Measurements from ENCODE around the gene ZEB2.

Gene ZEB2

DNA sequence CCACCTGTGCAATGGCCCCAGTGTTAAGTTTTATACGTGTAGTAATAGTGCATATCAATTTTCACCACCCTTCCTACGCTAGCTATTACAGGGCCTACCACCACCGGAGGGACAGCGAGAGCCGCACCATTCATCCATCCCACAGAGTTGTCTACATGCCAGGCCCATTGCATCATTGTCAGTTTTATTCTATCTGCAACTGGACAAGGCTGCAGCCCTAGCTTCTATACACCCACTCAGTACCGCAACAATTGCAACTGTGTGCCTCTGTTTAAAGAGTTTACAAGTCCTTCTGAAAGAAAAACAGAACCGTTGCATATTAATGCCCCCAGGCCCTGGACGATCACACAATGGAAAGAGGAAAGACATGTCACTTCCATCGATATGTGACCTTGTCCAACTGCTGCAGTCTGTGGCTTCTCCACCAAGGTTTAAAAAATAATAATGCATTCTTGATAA, 58.6 kb downstream of the ZEB2 start:
- Histone ChIP-seq H3K4me3 (ENCODE audit: low read depth, low read length) (no peak overlapping the region), H3K4me1 (ENCODE audit: control insufficient read depth, insufficient read depth, low read length) (peaks cover 20% of the 10 kb centered on the region), H3K9me3 (ENCODE audit: control insufficient read depth, insufficient read depth, low read length) (no peaks in the 10 kb centered on the region), H3K9ac (ENCODE audit: low read depth, low read length) (no peak overlapping the region), H3K36me3 (ENCODE audit: control insufficient read depth, insufficient read depth, low read length) (no peaks in the 10 kb centered on the region), H3K27me3 (ENCODE audit: control insufficient read depth, insufficient read depth, low read length) (peaks cover 21% of the 10 kb centered on the region)

DNA sequence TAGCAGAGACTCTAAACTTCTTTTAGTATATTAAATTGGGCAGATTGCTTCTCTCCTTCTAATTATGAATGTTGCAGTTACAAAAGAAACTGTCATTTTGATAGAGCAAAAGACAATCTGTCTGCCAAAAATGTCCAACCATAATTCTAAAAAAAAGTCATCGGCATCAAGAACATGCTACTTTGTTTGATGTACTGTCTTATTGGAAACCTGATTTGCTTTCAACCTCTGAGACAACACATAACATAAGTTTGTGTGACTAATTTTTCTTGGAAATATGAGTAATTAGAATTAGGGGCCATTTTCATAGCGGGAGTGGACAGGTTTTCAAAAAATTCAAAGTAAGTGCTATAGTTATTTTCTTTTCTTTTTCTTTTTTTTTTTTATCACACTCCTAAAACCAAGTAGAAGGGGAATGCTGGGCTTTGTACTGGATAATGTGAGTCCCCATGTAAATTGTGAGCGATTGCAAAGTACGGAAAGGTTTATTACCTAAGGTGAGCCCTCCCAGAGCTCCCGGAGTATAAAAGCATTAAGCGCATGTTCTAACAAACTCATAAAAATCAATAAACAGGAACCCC, 59.1 kb downstream of the ZEB2 start:
- Histone ChIP-seq H3K4me1 (ENCODE audit: control insufficient read depth, insufficient read depth, low read length) (peaks cover 20% of the 10 kb centered on the region), H3K27me3 (ENCODE audit: control insufficient read depth, insufficient read depth, low read length) (peaks cover 24% of the 10 kb centered on the region), H3K36me3 (ENCODE audit: control insufficient read depth, insufficient read depth, low read length) (no peaks in the 10 kb centered on the region), H3K4me3 (ENCODE audit: low read depth, low read length) (no peak overlapping the region), H3K9me3 (ENCODE audit: control insufficient read depth, insufficient read depth, low read length) (no peaks in the 10 kb centered on the region), H3K9ac (ENCODE audit: low read depth, low read length) (no peak overlapping the region)

DNA sequence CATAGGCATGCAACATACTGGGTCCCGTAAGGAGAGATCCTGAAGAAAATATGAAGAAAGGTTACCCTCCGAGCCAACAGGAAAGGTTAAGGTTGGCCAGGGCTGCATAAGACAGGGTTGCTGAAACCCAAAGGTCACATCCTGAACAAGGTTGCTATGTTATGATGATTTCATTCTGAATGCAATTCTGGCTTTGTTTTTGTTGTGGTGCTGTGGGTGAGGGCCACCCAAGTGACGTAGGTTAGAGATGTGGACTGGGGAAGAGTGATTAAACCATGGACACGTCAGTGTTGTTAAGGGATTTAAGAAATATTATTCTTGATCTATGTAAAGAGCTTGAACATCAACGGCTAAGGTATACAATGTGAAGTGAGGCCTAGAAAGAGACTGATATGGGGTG, 60.0 kb downstream of the ZEB2 start:
- H3K9ac ChIP-seq (ENCODE audit: low read depth, low read length): no peak overlapping the region
- H3K4me1 ChIP-seq (ENCODE audit: control insufficient read depth, insufficient read depth, low read length): peaks cover 20% of the 10 kb centered on the region
- H3K9me3 ChIP-seq (ENCODE audit: control insufficient read depth, insufficient read depth, low read length): no peaks in the 10 kb centered on the region
- H3K36me3 ChIP-seq (ENCODE audit: control insufficient read depth, insufficient read depth, low read length): no peaks in the 10 kb centered on the region
- peaks cover 29% of the 10 kb centered on the region for H3K27me3 ChIP-seq (ENCODE audit: control insufficient read depth, insufficient read depth, low read length)
- no peak overlapping the region for H3K4me3 ChIP-seq (ENCODE audit: low read depth, low read length)

DNA sequence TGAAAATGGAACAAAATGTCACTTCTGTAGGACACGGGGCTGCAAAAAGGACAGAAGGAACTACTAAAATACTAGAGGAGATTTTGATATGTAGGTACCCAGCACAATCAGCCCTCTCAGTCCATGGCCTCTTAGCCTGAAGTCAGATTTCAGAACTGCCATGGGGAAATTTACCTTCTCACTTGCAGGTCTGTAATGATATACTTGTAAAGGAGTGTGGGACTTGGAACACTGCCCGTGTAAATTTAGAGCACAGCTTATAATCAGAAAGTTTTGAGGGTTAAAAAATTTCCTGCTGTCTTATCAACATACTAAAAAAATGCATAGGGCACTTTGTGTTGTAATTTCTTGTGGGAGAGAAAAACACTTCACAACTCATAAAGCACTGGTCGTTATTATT, 60.6 kb downstream of the ZEB2 start:
- Histone ChIP-seq H3K4me1 (ENCODE audit: control insufficient read depth, insufficient read depth, low read length) (peaks cover 20% of the 10 kb centered on the region), H3K4me3 (ENCODE audit: low read depth, low read length) (no peak overlapping the region), H3K27me3 (ENCODE audit: control insufficient read depth, insufficient read depth, low read length) (peaks cover 35% of the 10 kb centered on the region), H3K9ac (ENCODE audit: low read depth, low read length) (no peak overlapping the region), H3K36me3 (ENCODE audit: control insufficient read depth, insufficient read depth, low read length) (no peaks in the 10 kb centered on the region), H3K9me3 (ENCODE audit: control insufficient read depth, insufficient read depth, low read length) (no peaks in the 10 kb centered on the region)

DNA sequence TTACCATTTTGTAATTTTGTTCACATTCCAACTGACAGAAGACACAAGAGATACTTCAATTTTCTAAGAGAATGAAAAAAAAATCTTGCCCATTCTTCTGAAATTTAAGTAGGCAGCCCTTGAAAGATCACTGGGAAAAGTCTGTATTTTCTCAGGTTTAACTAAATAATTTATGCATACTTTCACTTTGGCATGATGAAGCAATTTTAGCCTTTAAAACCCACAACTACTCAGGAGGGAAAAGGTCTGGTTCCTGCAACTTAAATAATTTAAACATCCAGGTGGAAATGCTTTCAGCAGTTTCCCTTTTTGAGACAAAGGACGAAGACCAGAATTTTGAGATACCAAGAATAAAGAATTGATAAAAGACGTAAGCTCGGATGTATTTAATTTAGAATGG, 61.4 kb downstream of the ZEB2 start:
- H3K36me3 ChIP-seq (ENCODE audit: control insufficient read depth, insufficient read depth, low read length): no peaks in the 10 kb centered on the region
- H3K9ac ChIP-seq (ENCODE audit: low read depth, low read length): no peak overlapping the region
- H3K4me3 ChIP-seq (ENCODE audit: low read depth, low read length): no peak overlapping the region
- peaks cover 42% of the 10 kb centered on the region for H3K27me3 ChIP-seq (ENCODE audit: control insufficient read depth, insufficient read depth, low read length)
- H3K9me3 ChIP-seq (ENCODE audit: control insufficient read depth, insufficient read depth, low read length): no peaks in the 10 kb centered on the region
- H3K4me1 ChIP-seq (ENCODE audit: control insufficient read depth, insufficient read depth, low read length): peaks cover 23% of the 10 kb centered on the region

DNA sequence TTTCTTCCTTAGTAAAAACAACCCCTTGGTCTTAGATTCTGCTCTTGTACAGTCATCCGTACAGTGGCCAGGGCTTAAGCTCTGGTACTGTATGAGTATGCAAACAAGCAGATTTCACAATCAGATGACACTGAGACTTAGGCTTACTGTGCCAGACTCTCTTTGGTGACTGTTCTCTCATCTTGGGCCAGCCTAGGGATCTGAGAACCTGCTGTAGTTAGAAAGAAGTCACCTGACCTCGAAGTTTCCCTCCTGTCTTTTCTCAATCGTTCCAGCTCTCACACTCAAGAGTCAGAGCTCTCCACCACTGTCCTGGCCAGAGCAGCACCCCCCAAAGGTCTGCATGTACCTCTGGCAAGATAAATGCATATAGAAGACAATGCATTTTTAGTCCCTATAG, 63.2 kb downstream of the ZEB2 start:
- no peak overlapping the region for H3K9ac ChIP-seq (ENCODE audit: low read depth, low read length)

DNA sequence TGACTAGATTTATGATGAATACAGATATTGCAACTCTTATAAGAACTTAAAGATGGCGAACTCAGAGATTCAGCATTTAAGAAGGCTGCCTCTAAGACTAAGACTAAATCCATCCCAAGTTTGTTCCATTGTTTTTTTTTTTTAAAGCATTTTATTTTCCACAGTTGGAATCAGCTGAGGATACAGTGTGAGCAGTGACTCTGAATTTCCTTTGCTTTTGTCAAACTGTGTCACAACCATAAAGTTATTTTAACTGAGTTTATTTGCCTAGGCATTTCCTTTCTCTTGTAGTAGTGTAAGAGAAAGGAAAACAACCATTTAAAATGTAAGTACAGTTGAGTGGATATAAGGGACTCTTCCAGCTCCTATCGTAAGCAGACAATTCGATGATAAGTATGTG, 63.9 kb downstream of the ZEB2 start:
- Histone ChIP-seq H3K9me3 (ENCODE audit: control insufficient read depth, insufficient read depth, low read length) (no peaks in the 10 kb centered on the region), H3K27me3 (ENCODE audit: control insufficient read depth, insufficient read depth, low read length) (peaks cover 53% of the 10 kb centered on the region), H3K4me3 (ENCODE audit: low read depth, low read length) (no peak overlapping the region), H3K4me1 (ENCODE audit: control insufficient read depth, insufficient read depth, low read length) (peaks cover 36% of the 10 kb centered on the region), H3K36me3 (ENCODE audit: control insufficient read depth, insufficient read depth, low read length) (no peaks in the 10 kb centered on the region), H3K9ac (ENCODE audit: low read depth, low read length) (no peak overlapping the region)

More for the DNA sequence above, 63.2 kb downstream of the ZEB2 start:
- H3K4me3 ChIP-seq (ENCODE audit: low read depth, low read length): no peak overlapping the region
- no peaks in the 10 kb centered on the region for H3K9me3 ChIP-seq (ENCODE audit: control insufficient read depth, insufficient read depth, low read length)
- H3K4me1 ChIP-seq (ENCODE audit: control insufficient read depth, insufficient read depth, low read length): peaks cover 36% of the 10 kb centered on the region
- no peaks in the 10 kb centered on the region for H3K36me3 ChIP-seq (ENCODE audit: control insufficient read depth, insufficient read depth, low read length)
- peaks cover 53% of the 10 kb centered on the region for H3K27me3 ChIP-seq (ENCODE audit: control insufficient read depth, insufficient read depth, low read length)

DNA sequence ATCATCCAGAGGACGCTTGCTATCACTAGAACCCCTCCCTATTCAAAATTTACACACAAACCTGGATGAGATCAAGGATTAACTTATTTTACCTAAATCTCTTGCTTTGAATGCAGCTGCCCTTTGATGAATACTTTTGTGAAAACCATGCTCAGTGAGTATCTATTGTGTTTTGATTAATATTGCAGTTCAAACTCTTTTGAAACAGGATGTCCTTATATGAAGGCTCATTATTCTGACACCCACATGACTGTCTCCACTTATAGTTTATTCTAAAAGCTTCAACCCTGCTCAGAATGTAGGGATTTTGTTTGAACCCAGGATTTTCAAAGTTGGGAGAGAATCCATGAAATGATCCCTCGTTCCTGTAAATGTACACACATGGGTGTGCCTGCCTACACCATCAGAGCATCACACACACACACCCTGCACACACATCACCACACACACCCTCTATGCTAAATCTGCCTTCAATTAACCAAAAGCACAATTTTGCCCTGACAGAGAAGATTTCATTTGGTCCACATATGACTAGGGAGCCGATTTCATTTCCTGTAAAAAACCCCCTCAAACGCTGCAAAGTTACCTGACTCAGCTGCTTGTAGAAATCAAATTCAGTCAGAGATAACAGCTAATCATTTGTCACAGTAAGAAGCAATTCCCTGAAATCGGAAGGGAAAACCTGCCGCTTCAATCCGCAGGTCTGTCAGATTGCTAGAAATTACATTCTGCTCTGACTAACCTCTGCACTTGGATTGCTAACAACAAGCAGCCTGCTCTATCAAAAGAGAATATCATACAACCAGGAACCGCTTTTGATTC, 65.2 kb downstream of the ZEB2 start:
- no peaks in the 10 kb centered on the region for H3K9me3 ChIP-seq (ENCODE audit: control insufficient read depth, insufficient read depth, low read length)
- peaks cover 28% of the 10 kb centered on the region for H3K4me1 ChIP-seq (ENCODE audit: control insufficient read depth, insufficient read depth, low read length)
- no peak overlapping the region for H3K9ac ChIP-seq (ENCODE audit: low read depth, low read length)
- H3K27me3 ChIP-seq (ENCODE audit: control insufficient read depth, insufficient read depth, low read length): peaks cover 53% of the 10 kb centered on the region
- H3K4me3 ChIP-seq (ENCODE audit: low read depth, low read length): no peak overlapping the region
- no peaks in the 10 kb centered on the region for H3K36me3 ChIP-seq (ENCODE audit: control insufficient read depth, insufficient read depth, low read length)

DNA sequence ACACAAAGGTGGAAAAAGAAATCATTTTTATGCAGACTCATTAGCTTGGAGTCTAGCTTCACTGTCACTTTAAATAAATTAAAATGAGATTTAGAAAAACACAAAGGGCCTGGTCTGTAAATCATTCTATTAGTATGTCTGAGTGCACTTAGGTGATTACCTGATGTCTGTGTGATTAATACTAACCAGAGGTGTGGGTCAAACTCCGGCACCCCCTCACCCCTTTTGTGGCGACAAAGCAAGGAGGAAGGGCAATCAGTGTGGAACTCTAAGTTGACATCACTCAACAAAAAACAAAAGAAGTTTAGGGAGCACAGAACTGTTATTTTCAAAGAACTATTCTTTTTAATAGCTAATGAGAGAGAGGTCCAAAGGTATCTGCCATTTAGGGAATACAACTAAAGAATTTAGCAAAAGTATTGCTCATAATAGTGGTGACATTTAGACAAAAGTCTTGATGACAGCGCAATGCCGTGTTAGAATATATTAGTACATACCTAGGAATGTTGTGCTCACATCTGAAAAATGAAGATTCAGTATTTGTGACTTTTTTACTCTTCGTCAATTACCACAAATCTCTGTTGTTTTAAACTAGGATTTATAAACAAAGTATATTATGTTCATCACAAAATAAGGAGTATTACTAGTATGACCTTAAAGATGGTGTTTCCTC, 66.3 kb downstream of the ZEB2 start:
- Histone ChIP-seq H3K4me3 (ENCODE audit: low read depth, low read length) (no peak overlapping the region), H3K9ac (ENCODE audit: low read depth, low read length) (no peak overlapping the region), H3K27me3 (ENCODE audit: control insufficient read depth, insufficient read depth, low read length) (peaks cover 46% of the 10 kb centered on the region), H3K36me3 (ENCODE audit: control insufficient read depth, insufficient read depth, low read length) (no peaks in the 10 kb centered on the region), H3K9me3 (ENCODE audit: control insufficient read depth, insufficient read depth, low read length) (no peaks in the 10 kb centered on the region), H3K4me1 (ENCODE audit: control insufficient read depth, insufficient read depth, low read length) (peaks cover 26% of the 10 kb centered on the region)

DNA sequence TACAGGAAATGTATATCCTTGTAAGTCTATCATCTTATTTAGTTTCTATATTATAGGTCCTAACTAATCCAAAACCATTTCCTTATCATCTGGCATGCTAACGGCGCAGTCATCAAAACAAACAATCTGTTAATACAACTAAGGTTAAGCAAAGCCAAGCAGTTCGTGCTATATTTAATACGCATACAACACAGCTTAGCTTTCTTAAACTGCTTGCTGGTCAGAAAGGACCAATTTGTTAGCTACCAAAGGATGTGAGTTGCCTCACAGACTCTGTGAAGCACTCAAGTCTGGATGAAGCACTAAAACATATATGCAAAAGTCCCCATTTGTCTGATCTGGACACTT, 67.0 kb downstream of the ZEB2 start:
- Histone ChIP-seq H3K9me3 (ENCODE audit: control insufficient read depth, insufficient read depth, low read length) (no peaks in the 10 kb centered on the region), H3K4me3 (ENCODE audit: low read depth, low read length) (no peak overlapping the region), H3K9ac (ENCODE audit: low read depth, low read length) (no peak overlapping the region), H3K27me3 (ENCODE audit: control insufficient read depth, insufficient read depth, low read length) (peaks cover 50% of the 10 kb centered on the region), H3K36me3 (ENCODE audit: control insufficient read depth, insufficient read depth, low read length) (no peaks in the 10 kb centered on the region), H3K4me1 (ENCODE audit: control insufficient read depth, insufficient read depth, low read length) (peaks cover 30% of the 10 kb centered on the region)

DNA sequence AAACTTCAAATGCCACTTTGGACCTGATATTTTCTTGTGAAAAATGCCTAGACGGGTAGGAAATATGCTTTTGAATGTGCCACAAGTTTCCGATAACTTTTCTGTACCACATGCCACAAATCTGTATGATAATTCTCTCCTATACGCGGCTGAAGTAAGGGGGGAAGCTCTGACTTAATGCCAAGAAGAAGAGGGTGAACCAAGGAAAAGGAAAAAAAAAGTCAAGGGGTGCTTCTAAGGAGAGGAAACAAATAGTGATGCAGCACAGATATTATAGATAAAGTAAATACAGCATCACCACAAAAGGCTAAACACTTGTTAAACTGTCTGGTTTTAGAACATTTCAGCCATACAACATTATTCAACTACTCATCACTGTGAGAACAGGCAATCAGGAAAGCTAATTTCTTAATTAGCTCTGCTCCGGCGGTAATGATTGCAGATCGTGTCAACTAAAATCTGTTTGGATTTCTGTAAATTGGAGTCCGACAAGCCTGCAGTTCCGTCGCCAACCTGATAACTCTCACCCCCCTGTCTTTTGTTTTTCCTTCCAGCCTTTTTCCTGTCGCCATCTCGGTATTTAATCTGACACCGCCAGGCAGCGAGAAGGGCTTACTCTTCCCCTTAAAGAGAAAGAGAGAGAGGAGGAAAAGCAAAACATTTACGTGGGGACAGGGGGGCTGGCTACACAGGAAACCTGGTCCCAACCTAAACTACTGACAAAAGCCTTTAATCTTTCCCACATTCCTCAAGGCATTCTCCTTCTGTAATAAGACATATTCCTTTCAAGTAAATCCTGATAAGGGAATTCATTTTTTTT, 67.5 kb downstream of the ZEB2 start:
- Histone ChIP-seq H3K4me3 (ENCODE audit: low read depth, low read length) (no peak overlapping the region), H3K9ac (ENCODE audit: low read depth, low read length) (no peak overlapping the region), H3K4me1 (ENCODE audit: control insufficient read depth, insufficient read depth, low read length) (peaks cover 32% of the 10 kb centered on the region), H3K36me3 (ENCODE audit: control insufficient read depth, insufficient read depth, low read length) (no peaks in the 10 kb centered on the region), H3K9me3 (ENCODE audit: control insufficient read depth, insufficient read depth, low read length) (no peaks in the 10 kb centered on the region), H3K27me3 (ENCODE audit: control insufficient read depth, insufficient read depth, low read length) (peaks cover 53% of the 10 kb centered on the region)
